H1 (cell line): ENCODE data around the gene DGKZ. TPM values are rescaled to one million over a fixed set of nuclear protein-coding genes. Genes with fewer than 3 reads are reported as not detected.

Experiments used
- CTCF ChIA-PET: fragments of 300-600 bp; sonication (Branson Sonifier 250); formaldehyde crosslinking; loops from one replicate; lab custom pipeline; 2021; ENCODE audit not compliant: partially characterized antibody; lab: Charles Lee
- POLR2A ChIA-PET: fragments of 300-600 bp; sonication (Branson Sonifier 250); formaldehyde crosslinking; loops from one replicate; lab custom pipeline; 2021; ENCODE audit warnings: inconsistent platforms; ENCODE audit not compliant: partially characterized antibody; lab: Charles Lee
- DNase-seq, 2 experiments: peaks; one replicate each; pipeline versions ENCODE4 v3.0.0 to v3.0.0-alpha.2; 2010 to 2022; ENCODE audit warnings: low spot score in 2 of 2, low read depth in 1 of 2, mixed read lengths in 1 of 2
- FAIRE-seq: peaks from 2 replicates; lab custom pipeline; 2011; peaks lifted over from hg19 to GRCh38; lab: Jason Lieb, UNC
- H2AFZ ChIP-seq: 2 replicates; pipeline ENCODE4 v1.8.1; 2012; ENCODE audit warnings: low read length, inconsistent platforms
- H2AK5ac ChIP-seq: 2 replicates; pipeline ENCODE4 v1.6.1; 2013; ENCODE audit warnings: low read depth, low read length
- H2BK120ac ChIP-seq: replicated peaks from 2 replicates; pipeline ENCODE3; 2013; ENCODE audit warnings: low read depth, low read length, inconsistent platforms
- H2BK12ac ChIP-seq: 2 replicates; pipeline ENCODE4 v1.6.1; 2013; ENCODE audit warnings: low read depth, low read length
- H2BK15ac ChIP-seq: 2 replicates; pipeline ENCODE4 v1.6.1; 2013; ENCODE audit warnings: low read length
- H2BK20ac ChIP-seq: 2 replicates; pipeline ENCODE4 v1.6.1; 2013; ENCODE audit warnings: low read length
- H2BK5ac ChIP-seq: 2 replicates; pipeline ENCODE4 v1.6.1; 2013; ENCODE audit warnings: low read depth, low read length
- H3K14ac ChIP-seq: 2 replicates; pipeline ENCODE4 v1.6.1; 2013; ENCODE audit warnings: inconsistent platforms; ENCODE audit not compliant: insufficient read length
- H3K18ac ChIP-seq: 2 replicates; pipeline ENCODE4 v1.6.1; 2013; ENCODE audit warnings: low read length; ENCODE audit errors: extremely low read depth
- H3K23ac ChIP-seq: 2 replicates; pipeline ENCODE4 v1.6.1; 2013; ENCODE audit warnings: inconsistent platforms; ENCODE audit not compliant: insufficient read length
- H3K23me2 ChIP-seq: 2 replicates; pipeline ENCODE4 v1.6.1; 2013; ENCODE audit warnings: low read depth, low read length
- H3K27ac ChIP-seq: 2 replicates; pipeline ENCODE4 v1.6.1; 2011; ENCODE audit warnings: low read depth, low read length, inconsistent platforms
- H3K27me3 ChIP-seq, 4 experiments: replicated peaks in 1 of 4; 1 replicate in 1 of 4; 2 replicates in 3 of 4; pipeline versions ENCODE4 v1.6.1 to v1.8.1; 2011 to 2013; ENCODE audit warnings: low read length in 3 of 4, mild to moderate bottlenecking in 3 of 4, inconsistent platforms in 2 of 4, mixed read lengths in 2 of 4, moderate library complexity in 1 of 4; ENCODE audit not compliant: control insufficient read depth in 3 of 4, insufficient read depth in 3 of 4; ENCODE audit errors: extremely low read depth in 1 of 4
- H3K36me3 ChIP-seq, 4 experiments: 2 replicates each; pipeline versions ENCODE4 v1.6.1 to v1.8.1; 2011 to 2013; ENCODE audit warnings: mild to moderate bottlenecking in 4 of 4, low read length in 3 of 4, moderate library complexity in 2 of 4, control low read depth in 1 of 4, inconsistent platforms in 1 of 4; ENCODE audit not compliant: insufficient read depth in 4 of 4, control insufficient read depth in 2 of 4
- H3K4ac ChIP-seq: replicated peaks from 2 replicates; pipeline ENCODE3; 2013; ENCODE audit warnings: low read length, low read depth, mixed read lengths, inconsistent platforms; ENCODE audit not compliant: insufficient read length
- H3K4me1 ChIP-seq, 4 experiments: replicated peaks in 1 of 4; 1 replicate in 1 of 4; 2 replicates in 3 of 4; pipeline versions ENCODE4 v1.6.1 to v1.8.1; 2011 to 2013; ENCODE audit warnings: low read length in 3 of 4, inconsistent platforms in 2 of 4, mixed read lengths in 1 of 4; ENCODE audit not compliant: insufficient read depth in 4 of 4, control insufficient read depth in 3 of 4
- H3K4me2 ChIP-seq, 2 experiments: 2 replicates each; pipeline versions ENCODE4 v1.6.1 to v1.8.1; 2011 to 2013; ENCODE audit warnings: low read depth in 2 of 2, low read length in 2 of 2, control low read depth in 1 of 2, inconsistent platforms in 1 of 2, mild to moderate bottlenecking in 1 of 2; ENCODE audit not compliant: insufficient read depth in 1 of 2
- H3K4me3 ChIP-seq, 4 experiments: fragments of 200-600, 300-600 bp in 1 of 4; sonication (generic), shearing (Covaris generic), sonication (Bioruptor Twin) in 1 of 4; 2 replicates each; pipeline versions ENCODE4 v1.5.1 to v1.8.1; 2011 to 2016; ENCODE audit warnings: low read length in 4 of 4, low read depth in 3 of 4, control low read depth in 2 of 4, inconsistent platforms in 2 of 4, mild to moderate bottlenecking in 2 of 4, mixed read lengths in 1 of 4, moderate library complexity in 1 of 4; ENCODE audit not compliant: insufficient read depth in 2 of 4; ENCODE audit errors: extremely low read depth in 1 of 4
- H3K56ac ChIP-seq: replicated peaks from 2 replicates; pipeline ENCODE3; 2013; ENCODE audit warnings: low read depth, mild to moderate bottlenecking, mixed read lengths, low read length, inconsistent platforms; ENCODE audit not compliant: insufficient read length
- H3K79me1 ChIP-seq: 2 replicates; pipeline ENCODE4 v1.6.1; 2013; ENCODE audit warnings: low read depth, low read length, control low read depth
- H3K79me2 ChIP-seq, 2 experiments: 2 replicates each; pipeline versions ENCODE4 v1.6.1 to v1.8.1; 2012 to 2013; ENCODE audit warnings: low read length in 2 of 2, mild to moderate bottlenecking in 2 of 2, inconsistent platforms in 1 of 2; ENCODE audit not compliant: insufficient read depth in 2 of 2, control insufficient read depth in 1 of 2
- H3K9ac ChIP-seq, 4 experiments: replicated peaks in 1 of 4; 1 replicate in 1 of 4; 2 replicates in 3 of 4; pipeline versions ENCODE4 v1.6.1 to v1.8.1; 2011 to 2013; ENCODE audit warnings: low read depth in 3 of 4, low read length in 3 of 4, control low read depth in 2 of 4, mild to moderate bottlenecking in 2 of 4, moderate library complexity in 2 of 4, inconsistent platforms in 1 of 4; ENCODE audit errors: extremely low read depth in 1 of 4
- H3K9me3 ChIP-seq, 2 experiments: 2 replicates each; pipeline versions ENCODE4 v1.6.1 to v1.8.1; 2012 to 2013; ENCODE audit warnings: mild to moderate bottlenecking in 2 of 2, moderate library complexity in 2 of 2, control low read depth in 1 of 2, inconsistent platforms in 1 of 2, low read depth in 1 of 2, low read length in 1 of 2, mixed read lengths in 1 of 2; ENCODE audit not compliant: insufficient read depth in 2 of 2
- H4K20me1 ChIP-seq, 2 experiments: replicated peaks in 1 of 2; 2 replicates each; pipeline versions ENCODE3 to v1.8.1; 2011 to 2013; ENCODE audit warnings: inconsistent platforms in 2 of 2, low read length in 2 of 2, mild to moderate bottlenecking in 1 of 2; ENCODE audit not compliant: insufficient read depth in 2 of 2, control insufficient read depth in 1 of 2
- H4K5ac ChIP-seq: 2 replicates; pipeline ENCODE4 v1.6.1; 2013; ENCODE audit warnings: low read length, low read depth, mixed read lengths, inconsistent platforms; ENCODE audit not compliant: insufficient read length
- H4K8ac ChIP-seq: 2 replicates; pipeline ENCODE4 v1.8.0; 2013; ENCODE audit warnings: mild to moderate bottlenecking, moderate library complexity, low read length, inconsistent platforms; ENCODE audit not compliant: insufficient read depth; ENCODE audit errors: extremely low read depth
- H4K91ac ChIP-seq: replicated peaks from 2 replicates; pipeline ENCODE3; 2013; ENCODE audit warnings: low read length, mixed read lengths, inconsistent platforms; ENCODE audit not compliant: insufficient read length
- RFX5 ChIP-seq: IDR thresholded peaks from 2 replicates; pipeline ENCODE4 v1.6.1; 2011; ENCODE audit warnings: low read depth, low read length, improper control_type of control experiment, borderline replicate concordance
- WGBS, 2 experiments: shearing (Covaris generic) in 1 of 2; methylation state at CpG; one replicate each; pipeline versions ENCODE4 v1.1.6 to v1.1.7; 2013 to 2015; ENCODE audit warnings: low lambda C conversion rate in 2 of 2, mixed read lengths in 2 of 2, inconsistent platforms in 1 of 2, low coverage in 1 of 2, missing lambda C conversion rate in 1 of 2; ENCODE audit not compliant: insufficient replicate concordance in 2 of 2, insufficient coverage in 1 of 2, insufficient read length in 1 of 2; ENCODE audit errors: extremely low coverage in 1 of 2, missing lambda C conversion rate in 1 of 2; 5-methylcytosine and 5-hydroxymethylcytosine counted together
- polyA plus RNA-seq, 7 experiments: library from polyadenylated mRNA; depleted of rRNA in 3 of 7; stranded (reverse) in 5 of 7; unstranded in 2 of 7; fragments of >200 nt in 5 of 7; fragments of 200-250 nt in 2 of 7; gene quantifications; 1 replicate in 5 of 7; 2 replicates in 1 of 7; 4 replicates in 1 of 7; pipeline versions ENCODE4 v1.2.1 to v1.2.3, GENCODE V29; 2011 to 2013; ENCODE audit warnings: missing spikeins in 2 of 7, mixed read lengths in 2 of 7
- total RNA-seq: library from RNA; stranded (reverse); fragmentation: NEBNext Ultra II Directional; extraction: Animal tissue kit (Norgen Biotek cat#: 25700); gene quantifications from 2 replicates; pipeline ENCODE4 v1.2.1, GENCODE V29; 2021

DGKZ gene
- total and polyA plus RNA-seq, 2 of the 8 experiments (the other 6 are each of a cell fraction or from before 2014, with no cell fraction given), result 84.4 to 184 TPM

DNA sequence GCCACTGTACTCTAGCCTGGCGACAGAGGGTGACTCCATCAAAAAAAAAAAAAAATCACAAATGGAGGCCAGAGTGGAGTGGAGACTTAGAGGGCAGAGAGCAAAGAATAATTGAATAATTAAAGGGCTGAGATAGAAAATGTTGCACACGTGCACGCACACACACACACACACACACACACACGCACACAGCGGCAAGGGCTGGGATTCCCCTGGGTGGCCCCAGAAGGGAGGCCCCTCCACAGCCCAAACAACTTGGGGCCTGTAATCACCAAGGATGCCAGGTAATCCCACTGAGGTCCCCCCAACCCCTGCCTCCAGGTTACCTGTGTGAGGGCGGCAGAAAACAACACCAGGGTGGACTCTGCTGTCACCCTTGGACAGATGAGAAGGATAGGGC lies 12.0 kb upstream of the DGKZ start:
- Histone ChIP-seq H3K36me3 (no peaks in the 10 kb centered on the region), H3K79me2 (no peaks in the 10 kb centered on the region), H3K23me2 (peaks cover 8% of the 10 kb centered on the region; the same call in 1 of the 2 replicates), H3K23ac (no peak overlapping the region), H4K91ac (peak overlapping the region; percentile 61), H4K20me1 (no peaks in the 10 kb centered on the region), H4K5ac (no peak overlapping the region), H3K79me1 (no peaks in the 10 kb centered on the region), H2BK15ac (peak overlapping the region; percentile 83; the same call in 1 of the 2 replicates), H2BK120ac (peak overlapping the region; percentile 51), H3K14ac (no peak overlapping the region), H4K8ac (no peak overlapping the region), H3K9me3 (no peaks in the 10 kb centered on the region), H3K27ac (no peak overlapping the region), H2AK5ac (0 out of 2 replicates have a peak overlapping the region, but pooled peaks have one; percentile 45), H3K56ac (no peak overlapping the region), H3K27me3 (peaks cover 14 to 42% (median 36%) of the 10 kb centered on the region in 4 experiments), H2BK5ac (peak overlapping the region; percentile 84; the same call in 1 of the 2 replicates), H2BK12ac (peak overlapping the region; percentile 91), H3K4me1 (peaks cover 19 to 59% (median 48%) of the 10 kb centered on the region in 4 experiments), H3K4ac (peak overlapping the region; percentile 4), H3K4me2 (no peak overlapping the region), H2BK20ac (peak overlapping the region; percentile 88), H3K18ac (peak overlapping the region; percentile 65), H3K9ac (no peak overlapping the region), H3K4me3 (no peak overlapping the region), H2AFZ (no peak overlapping the region)
- ChIA-PET POLR2A (interaction anchor here (1.2 to 1.6 kb wide), 2 partner anchors 38 to 40 kb away, joined by 3 to 5 read pairs; no protein-coding TSS in a partner anchor), CTCF (interaction anchor here (0.7 to 42.5 kb wide), 5 partner anchors 21 to 518 kb away, joined by 3 to 1004 read pairs (median 7); partner anchors contain the start of genes DGKZ and MDK)
- no peak for DNase-seq
- TF ChIP-seq RFX5, result no peak
- no peak for FAIRE-seq
- 90% methylated on average over 6 of the region's 6 CpGs; no CpG with 5 or more reads in 1 of the 2 experiments for WGBS, 2 experiments
